GM12891 (cell line): Measurements from ENCODE around the gene TRAF3.

Experiments used
- POLR2A ChIP-seq: IDR thresholded peaks from 2 replicates; pipeline ENCODE4 v1.6.1; 2011; ENCODE audit warnings: low read depth, low read length, control low read depth
- POLR2AphosphoS5 ChIP-seq: IDR thresholded peaks from 2 replicates; pipeline ENCODE4 v1.6.1; 2011; ENCODE audit warnings: low read depth, low read length, control low read depth

DNA sequence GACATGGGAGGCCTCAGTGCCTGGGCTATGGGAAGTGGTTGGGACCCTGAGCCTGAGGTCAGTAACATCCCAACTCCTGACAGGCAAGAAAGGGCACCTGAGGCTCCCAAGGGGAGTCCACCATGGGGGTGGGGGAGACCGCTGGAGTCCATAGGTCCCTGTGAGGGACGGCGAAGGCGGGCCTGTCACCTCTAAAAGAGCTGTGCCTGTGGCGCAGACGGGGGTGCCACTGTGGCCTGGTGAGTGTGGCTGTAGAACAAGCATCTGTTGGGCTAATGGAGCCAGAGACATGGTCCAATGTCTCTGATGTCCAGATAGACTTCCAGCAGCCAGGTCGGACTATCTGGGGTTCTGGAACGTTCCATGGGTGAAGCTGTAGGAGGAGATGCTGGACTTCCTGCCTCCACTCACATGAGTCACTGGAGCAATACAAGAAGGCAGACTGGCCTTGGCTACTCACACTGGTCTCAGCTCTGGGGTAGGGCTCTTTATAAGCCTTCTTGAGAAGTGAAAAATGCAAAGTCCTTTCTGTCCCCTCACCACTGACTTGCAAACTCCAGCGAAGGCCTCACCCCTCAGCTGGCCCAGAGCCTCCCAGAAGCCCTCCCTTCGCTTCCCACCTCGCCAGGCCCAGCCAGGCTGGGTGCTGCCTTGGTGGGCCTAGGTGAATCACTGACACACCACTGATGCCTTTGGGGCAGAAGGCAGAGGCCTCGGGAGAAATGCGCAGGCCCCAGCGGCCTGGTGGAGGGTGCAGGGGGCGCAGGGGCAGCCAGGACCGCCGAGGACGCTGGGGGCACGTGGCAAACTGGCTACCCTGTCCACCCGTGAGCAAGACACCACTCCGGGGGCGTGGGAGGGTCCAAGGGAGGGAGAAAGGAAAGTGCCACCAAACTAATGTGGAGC lies 1.1 kb upstream of the TRAF3 start:
- TF ChIP-seq POLR2A (peak; percentile 63), POLR2AphosphoS5 (no peak)
